GM06990 (cell line): Measurements from ENCODE around the gene CD247.

ENCODE experiments used
- DNase-seq: peaks from one replicate; pipeline ENCODE4 v3.0.0-alpha.2; 2011; ENCODE audit not compliant: insufficient read length; ENCODE audit errors: extremely low read depth
- H3K27me3 ChIP-seq: replicated peaks from 2 replicates; pipeline ENCODE4 v1.6.0; 2011; ENCODE audit warnings: low read length; ENCODE audit not compliant: control insufficient read depth, insufficient read depth
- H3K36me3 ChIP-seq: 2 replicates; pipeline ENCODE4 v1.5.1; 2011; ENCODE audit warnings: low read length; ENCODE audit not compliant: control insufficient read depth, insufficient read depth
- H3K4me3 ChIP-seq: replicated peaks from 2 replicates; pipeline ENCODE4 v1.5.1; 2011; ENCODE audit warnings: low read depth, mild to moderate bottlenecking, control low read depth, low read length
- TF ChIP-seq, protein P1 (sequence below): IDR thresholded peaks from 2 replicates; pipeline ENCODE4 v1.5.1; 2011; ENCODE audit warnings: low read length, control low read depth, mild to moderate bottlenecking, inconsistent platforms; ENCODE audit not compliant: insufficient read depth, poor library complexity, severe bottlenecking

Gene CD247

GRCh38 chr1:167493372-167493771, 25.0 kb downstream of the CD247 start:
- H3K36me3 ChIP-seq, result no peaks in the 10 kb centered on the region
- DNase-seq, result no peak
- H3K27me3 ChIP-seq, result no peaks in the 10 kb centered on the region
- TF ChIP-seq, protein P1, sequence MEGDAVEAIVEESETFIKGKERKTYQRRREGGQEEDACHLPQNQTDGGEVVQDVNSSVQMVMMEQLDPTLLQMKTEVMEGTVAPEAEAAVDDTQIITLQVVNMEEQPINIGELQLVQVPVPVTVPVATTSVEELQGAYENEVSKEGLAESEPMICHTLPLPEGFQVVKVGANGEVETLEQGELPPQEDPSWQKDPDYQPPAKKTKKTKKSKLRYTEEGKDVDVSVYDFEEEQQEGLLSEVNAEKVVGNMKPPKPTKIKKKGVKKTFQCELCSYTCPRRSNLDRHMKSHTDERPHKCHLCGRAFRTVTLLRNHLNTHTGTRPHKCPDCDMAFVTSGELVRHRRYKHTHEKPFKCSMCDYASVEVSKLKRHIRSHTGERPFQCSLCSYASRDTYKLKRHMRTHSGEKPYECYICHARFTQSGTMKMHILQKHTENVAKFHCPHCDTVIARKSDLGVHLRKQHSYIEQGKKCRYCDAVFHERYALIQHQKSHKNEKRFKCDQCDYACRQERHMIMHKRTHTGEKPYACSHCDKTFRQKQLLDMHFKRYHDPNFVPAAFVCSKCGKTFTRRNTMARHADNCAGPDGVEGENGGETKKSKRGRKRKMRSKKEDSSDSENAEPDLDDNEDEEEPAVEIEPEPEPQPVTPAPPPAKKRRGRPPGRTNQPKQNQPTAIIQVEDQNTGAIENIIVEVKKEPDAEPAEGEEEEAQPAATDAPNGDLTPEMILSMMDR, result no peak
- H3K4me3 ChIP-seq, result no peak overlapping the region

DNA sequence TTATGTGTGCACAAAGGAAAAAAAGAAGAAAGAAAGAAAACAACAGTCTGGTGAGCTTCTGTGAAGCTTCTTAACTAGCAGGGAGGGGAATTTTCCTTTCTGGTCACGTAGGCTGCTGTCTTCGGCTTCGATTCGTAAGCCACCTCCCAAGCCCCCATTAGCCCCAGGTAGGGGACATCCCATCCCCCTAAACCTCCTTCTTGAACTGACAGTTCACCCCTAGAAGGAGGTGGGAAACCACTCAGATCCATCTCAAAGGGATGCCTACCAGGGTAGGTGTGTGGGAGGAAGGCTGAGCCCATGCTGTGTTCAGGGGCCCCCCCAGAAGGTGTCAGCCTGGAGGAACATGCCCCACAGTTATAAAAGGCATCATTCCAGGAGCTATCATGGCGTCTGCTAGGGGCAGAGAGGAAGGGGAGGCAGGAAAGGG, 25.8 kb downstream of the CD247 start:
- Histone ChIP-seq H3K36me3 (no peaks in the 10 kb centered on the region), H3K4me3 (no peak overlapping the region), H3K27me3 (no peaks in the 10 kb centered on the region)
- no peak for DNase-seq
- TF ChIP-seq, protein P1, result no peak

DNA sequence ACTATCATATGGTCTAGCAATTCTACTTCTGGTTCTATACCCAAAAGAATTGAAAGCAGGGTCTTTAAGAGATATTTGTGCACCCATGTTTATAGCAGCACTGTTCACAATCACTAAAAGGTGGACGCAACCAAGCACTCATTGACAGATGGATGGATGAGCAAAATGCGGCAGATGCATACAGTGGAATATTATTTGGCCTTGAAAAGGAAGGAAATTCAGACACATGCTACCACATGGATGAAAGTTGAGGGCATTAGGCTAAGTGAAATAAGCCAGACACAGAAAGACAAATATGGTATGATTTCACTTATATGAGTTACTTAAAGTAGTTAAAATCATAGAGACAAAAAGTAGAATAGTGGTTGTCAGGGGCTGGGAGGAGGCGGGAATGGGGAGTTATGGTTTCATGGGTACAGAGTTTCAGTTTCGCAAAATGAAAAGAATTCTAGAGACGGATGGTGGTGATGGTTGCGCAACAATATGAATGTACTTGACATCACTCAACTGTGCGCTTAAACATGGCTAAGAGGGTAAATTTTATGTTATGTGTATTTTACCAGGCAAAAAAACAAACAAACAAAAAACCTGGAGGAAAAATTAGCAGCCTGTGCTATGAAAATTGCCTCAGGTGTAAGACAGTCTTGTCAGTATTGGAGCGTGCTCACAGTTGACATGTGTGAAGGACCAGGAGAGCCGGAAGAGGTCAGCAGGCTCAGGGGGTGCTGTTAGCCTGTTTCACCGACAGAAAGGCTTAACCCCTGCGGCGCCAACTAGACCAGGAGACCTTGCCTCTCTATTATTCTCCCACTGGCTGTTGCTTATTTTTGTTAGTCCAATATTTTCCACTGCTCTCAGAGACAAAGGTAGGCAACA, 26.5 kb downstream of the CD247 start:
- no peak for DNase-seq
- TF ChIP-seq, protein P1, result no peak
- no peaks in the 10 kb centered on the region for H3K27me3 ChIP-seq
- H3K4me3 ChIP-seq, result no peak overlapping the region
- no peaks in the 10 kb centered on the region for H3K36me3 ChIP-seq

- Histone ChIP-seq H3K4me3 (no peak overlapping the region), H3K36me3 (no peaks in the 10 kb centered on the region), H3K27me3 (no peaks in the 10 kb centered on the region)
- TF ChIP-seq, protein P1, result no peak
- no peak for DNase-seq
These were observed 27.6 kb downstream of the CD247 start for GRCh38 chr1:167490765-167491164.

DNA sequence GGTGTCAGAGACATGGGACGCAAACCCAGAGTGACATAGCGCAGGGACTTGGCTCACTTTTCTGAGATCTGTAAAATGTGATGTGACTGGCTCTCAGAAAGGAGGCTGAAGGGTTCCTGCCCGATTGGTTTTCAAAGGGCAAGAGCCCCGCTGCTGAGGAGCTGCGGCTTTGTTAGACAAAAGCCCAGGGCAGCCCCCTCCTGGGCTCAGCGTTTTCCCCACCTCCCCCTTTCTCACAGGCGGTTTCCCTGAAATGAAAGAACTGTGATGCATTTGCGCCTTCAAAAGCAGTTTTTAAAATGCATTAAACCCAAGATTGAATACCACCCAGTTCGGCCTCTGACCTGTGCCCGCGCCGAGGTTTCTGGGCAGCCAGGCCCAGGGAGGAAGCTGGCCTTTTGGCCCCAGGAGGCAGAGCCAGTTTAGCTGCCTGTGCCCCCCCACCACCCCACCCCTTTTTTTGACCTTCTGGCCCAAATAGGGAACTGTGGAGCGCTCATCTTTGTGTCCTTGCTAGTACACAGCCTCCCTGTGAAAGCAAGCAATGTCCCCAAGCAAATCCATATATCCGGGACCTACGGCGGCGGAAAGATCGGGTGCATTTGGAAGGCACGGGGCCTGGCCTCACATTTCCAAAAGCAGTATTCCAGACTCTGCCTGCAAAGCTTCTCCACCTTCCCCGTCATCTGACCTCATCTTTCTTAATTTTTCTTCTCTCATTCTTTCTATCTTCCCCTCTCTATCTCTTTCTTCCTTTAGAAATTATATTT, 28.6 kb downstream of the CD247 start:
- no peak overlapping the region for H3K4me3 ChIP-seq
- DNase-seq, result no peak
- H3K36me3 ChIP-seq, result no peaks in the 10 kb centered on the region
- H3K27me3 ChIP-seq, result no peaks in the 10 kb centered on the region
- TF ChIP-seq, protein P1, result no peak
